HT-29 (cell line): ENCODE measurements around the gene SF1. TPM values are rescaled to one million over a fixed set of nuclear protein-coding genes. Genes with fewer than 3 reads are reported as not detected.
A peak's percentile ranks its signal among the peaks of the same experiment; 100 is the strongest.

ENCODE experiments used
- DNase-seq: peaks from one replicate; pipeline ENCODE4 v3.0.0-alpha.2; 2015; ENCODE audit warnings: low spot score
- total RNA-seq: library from RNA; depleted of rRNA; stranded (reverse); fragments of >200 nt; shearing (Covaris generic); gene quantifications from 2 replicates; pipeline ENCODE4 v1.2.3, GENCODE V29; 2014

Gene SF1
- total RNA-seq, 1 experiment from 2014 or later = 251 TPM

DNA sequence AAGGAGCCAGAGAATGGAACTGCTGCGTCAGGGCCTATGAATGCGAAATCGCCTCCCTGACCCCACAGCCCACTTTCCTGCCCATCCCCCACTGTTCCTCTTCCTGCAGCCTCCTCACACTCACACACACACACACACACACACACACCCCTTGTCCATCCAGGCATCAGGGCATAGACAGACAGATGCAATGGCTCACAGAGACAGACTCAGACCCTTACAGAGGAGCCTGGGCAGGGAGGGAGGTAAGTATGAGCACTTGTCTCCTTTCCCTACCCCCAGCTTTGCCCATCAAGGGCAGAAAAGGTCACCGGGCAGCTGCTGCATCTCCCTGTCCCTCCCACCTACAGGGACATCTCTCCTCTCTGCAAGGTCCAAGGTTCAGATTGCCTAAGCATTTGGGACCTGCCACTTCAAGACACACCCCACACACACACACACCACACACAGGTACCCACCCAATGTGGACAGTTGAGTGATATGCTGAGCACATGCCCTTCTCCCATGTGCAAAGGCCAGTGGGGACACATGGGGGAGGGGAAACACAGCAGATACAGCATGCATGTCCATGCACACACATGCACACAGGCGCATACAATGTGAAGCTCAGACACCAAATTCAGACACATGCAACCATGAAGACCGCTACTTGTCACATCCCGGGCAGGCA, 53.3 kb downstream of the SF1 start:
- DNase-seq = no peak

DNA sequence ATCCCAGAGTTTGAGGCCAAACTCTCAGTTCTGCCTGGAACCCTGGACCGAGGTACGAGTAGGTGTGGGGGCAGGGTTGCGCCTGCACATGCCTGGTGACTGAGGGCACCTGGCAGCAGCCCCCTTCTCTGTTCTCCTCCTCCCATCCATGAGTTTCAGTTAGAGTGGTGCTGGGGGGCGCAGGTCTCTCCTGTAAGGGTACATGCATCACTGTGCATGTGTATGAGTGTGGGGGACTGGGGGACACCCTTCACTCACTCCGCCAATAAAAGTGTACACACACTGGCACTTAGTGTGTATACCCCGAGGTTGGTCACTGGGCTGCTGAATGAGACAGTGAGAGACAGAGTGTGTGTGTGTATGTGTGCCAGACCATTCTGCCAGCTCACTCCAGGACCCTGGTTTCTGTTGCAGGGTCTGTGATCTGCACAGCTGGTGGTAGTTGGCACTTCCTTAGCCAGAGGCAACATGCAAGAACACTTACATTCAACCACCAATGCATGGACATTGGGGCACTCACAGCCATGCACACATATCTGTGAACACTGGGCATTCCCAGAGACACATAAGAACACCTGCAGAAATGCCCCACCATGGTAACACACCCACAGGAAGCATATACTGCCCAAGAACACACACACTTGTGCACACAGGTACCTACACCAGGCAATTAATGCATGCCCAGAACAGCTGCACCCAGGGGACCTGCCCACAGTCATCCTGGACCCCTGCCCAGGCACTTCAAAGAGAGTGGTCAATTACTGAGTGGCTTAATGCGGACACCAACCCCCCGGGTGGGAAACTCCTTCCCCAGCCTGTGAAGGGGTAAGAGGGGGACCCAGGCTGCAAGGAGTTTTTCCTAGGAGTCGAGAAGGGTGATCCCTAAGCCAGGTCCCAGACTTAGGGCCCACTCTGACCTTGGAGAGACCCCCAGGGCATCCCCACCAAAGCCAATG, 54.2 kb downstream of the SF1 start:
- DNase-seq = no peak

DNA sequence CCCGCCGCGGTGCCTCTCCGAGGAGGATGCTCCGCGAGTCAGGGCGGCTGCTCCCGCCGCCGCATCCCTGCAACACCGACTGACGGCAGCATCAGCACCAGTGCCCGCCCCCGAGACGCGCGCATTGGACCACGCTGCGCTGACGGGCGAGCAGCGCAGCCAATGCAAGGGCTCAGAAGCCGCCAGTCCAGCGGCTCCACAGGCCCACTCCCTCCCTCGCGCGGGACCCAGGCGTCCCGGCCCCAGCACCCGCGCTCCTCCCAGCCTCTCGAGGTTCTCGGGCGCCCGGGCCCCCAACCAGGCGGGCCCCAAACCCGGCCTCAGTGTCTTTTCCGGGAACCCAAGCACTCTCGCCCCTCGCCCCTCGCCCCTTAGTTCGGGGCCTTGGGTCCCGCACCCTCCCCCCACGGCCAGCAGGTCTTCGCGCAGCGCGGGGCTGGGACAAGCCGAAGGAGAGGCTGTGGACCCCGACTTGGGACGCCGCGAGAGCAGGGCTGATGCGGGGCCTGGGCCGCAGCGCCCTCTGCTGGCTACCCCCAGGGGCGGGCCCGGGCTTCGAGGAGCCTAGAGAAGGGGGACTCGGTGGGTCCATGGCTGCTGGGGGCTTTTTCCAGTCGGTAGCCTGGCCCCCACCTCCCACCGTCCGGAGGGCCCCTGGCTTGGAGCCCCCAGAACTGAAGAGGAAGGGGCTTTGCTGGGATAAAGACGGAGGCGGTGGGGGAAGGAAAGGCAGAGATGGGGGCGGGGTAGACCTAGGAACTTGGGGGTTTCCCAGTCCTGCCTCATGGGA, 55.0 kb downstream of the SF1 start, which contains the start of gene NRXN2:
TSS of gene NRXN2 (minus strand) at position 81 of the 790 bp plus-strand sequence. CDS start 9,498 bp downstream, outside the sequence.
- DNase-seq = peak; percentile 72

DNA sequence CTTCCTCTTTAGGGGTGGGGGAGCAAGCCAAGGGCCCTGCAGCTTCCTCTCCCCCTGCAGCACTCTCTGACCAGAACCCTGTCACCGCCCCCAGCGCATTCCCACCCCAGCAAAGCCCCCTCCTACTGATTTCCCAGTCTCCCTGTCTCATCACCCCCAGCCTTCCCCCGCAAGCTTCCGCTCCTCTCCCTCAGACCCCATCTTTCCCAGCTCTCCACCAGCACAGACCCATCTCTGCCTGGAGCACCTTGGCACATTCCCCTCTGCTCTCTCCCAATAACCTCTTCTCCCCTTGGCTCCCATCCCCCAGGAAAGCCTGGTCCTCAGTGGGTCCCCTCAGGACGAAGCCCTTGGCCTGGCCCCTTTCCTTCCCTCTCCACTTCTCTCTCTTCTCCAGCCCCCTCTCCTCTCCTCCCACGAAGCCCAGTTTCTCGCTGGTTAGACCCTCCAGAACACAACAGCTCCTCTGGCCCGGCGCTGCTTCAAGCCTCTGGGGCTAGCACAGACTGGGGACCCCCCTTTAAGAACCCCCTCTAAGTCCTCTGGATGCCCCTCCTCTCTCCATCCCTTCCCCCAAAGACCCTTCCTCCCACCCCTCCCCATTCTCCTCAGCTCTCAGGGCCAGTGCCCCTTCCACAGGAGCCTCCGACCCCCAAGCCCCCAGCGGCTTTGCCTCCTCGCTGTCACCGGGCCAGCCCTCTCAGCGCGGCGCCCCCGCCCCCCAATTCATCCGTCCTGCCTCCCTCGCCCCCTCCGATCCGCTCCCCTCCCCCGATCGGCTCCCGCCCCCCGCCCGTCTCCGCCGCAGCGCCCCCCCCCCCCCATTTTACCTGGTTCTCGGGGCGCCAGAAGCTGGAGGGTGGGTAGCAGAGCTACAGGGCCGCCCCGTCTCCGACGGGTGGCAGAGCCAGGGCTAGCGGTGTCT, 55.9 kb downstream of the SF1 start:
- DNase-seq = no peak

DNA sequence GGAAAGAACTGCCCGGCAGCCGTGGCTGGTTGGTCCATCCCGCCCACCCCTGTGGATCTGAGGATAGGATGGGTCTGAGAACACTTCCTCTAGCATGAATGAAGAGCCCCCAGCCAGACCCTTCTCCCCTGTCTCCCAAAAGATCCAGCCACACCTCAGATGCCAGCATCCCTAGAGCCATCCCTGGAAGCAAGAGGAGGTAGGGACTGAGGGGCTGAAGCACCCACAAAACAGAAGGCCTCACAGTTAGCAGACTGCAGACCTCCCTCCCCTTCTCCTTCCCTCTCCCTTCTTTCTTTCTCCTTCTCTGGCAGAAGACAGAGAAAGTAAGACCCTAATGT, 57.0 kb downstream of the SF1 start:
- no peak for DNase-seq

DNA sequence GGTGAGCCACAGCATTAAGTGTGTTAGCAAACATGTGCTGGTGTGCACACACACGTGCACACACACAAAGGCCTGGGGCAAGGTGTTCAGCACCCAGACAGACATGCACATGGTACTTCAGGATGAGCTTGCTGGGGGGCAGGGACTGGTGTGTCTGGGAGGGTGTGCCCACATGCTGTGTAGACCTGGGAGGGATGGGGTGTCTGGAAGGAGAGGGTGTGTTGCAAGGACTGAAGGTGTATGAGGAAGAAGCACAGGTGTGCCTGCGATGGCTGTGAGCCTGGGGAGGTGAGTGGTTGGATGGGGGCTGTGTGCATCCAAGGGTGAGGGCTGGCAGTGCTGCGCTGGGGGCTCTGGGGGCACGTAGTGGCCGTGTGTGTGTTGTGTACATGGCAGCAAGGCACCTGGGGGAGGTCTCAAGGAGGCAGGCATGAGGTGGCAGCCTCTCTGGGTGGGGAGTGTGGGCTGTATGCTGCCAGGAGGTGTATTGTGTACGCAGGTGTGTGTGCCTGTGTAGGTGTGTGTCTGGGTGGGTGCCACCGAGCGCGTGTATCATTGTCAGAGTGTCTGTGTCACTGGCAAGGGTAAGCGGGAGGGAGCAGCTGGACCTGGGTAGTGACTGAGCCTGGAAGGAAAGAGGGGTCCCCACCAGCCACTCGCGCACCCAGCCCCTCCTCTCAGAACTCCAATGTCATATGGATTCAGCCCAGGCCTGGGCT, 57.5 kb downstream of the SF1 start:
- DNase-seq = no peak

- DNase-seq = no peak
Measured at GRCh38 chr11:64720167-64720566, 58.2 kb downstream of the SF1 start.

- no peak for DNase-seq
Measured at GRCh38 chr11:64719406-64719805, 58.9 kb downstream of the SF1 start.

GRCh38 chr11:64718780-64719124, 59.6 kb downstream of the SF1 start:
- no peak for DNase-seq

GRCh38 chr11:64718084-64718779, 60.1 kb downstream of the SF1 start:
- DNase-seq = no peak

DNA sequence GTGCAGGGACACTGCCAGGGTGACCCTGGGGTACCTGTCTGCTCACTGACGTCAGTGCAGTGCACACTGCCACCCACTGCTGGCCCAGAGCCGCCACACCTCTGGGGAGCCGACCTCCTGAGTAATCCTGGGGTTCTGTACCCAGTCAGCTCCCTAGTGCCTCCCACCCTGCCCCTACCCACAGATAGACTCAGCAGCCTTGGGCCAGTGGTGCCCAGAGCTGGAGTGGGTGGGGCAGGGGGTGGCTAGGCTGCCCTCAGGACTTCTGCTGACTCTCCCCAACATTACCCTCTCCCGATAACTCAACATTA, 61.1 kb downstream of the SF1 start:
- DNase-seq = no peak

GRCh38 chr11:64716473-64717267, 61.7 kb downstream of the SF1 start:
- no peak for DNase-seq

DNA sequence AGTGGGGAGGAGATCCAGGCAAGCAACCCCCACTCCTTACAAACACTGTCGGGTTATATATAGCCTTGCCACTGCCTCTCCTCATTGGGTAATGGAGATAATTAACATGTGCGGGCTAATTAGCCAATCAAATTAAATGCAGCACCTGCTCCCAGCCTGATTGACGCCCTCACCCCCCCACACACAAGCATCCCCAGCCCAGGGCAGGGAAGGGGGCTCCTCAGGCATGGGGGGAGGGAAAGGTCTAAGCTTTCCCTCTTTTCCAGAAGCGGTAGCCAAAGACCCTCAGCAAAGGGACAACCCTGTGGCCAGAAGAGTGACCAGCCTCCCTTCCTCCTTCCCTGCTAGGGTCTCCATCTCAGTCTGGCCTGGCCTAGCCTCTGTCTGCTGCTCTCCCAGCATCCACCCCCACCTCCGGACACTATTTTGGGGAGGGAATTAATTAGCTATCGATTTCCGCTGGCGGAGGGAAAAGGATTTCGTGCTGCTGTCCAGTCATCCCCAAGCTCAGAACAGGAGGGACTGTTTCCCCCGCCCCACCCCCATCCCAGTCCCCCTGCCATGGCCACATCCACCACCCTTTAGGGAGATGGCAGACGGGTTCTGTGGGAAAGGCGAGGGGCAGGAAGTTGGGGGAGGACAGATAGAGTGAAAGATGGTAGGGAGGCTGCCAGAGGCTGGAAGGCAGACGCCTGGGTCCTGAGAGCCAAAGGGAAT, 62.4 kb downstream of the SF1 start:
- no peak for DNase-seq

GRCh38 chr11:64715110-64715509, 63.2 kb downstream of the SF1 start:
- no peak for DNase-seq

GRCh38 chr11:64714666-64715065, 63.7 kb downstream of the SF1 start:
- no peak for DNase-seq
